GM12874 (cell line): ENCODE data around the gene ZDHHC11.

ENCODE experiments used
- TF ChIP-seq, protein P1 (sequence below): IDR thresholded peaks from 2 replicates; pipeline ENCODE4 v1.5.1; 2011; ENCODE audit warnings: low read depth, mild to moderate bottlenecking, control low read depth, low read length, moderate library complexity; ENCODE audit not compliant: insufficient read depth

ZDHHC11 gene

DNA sequence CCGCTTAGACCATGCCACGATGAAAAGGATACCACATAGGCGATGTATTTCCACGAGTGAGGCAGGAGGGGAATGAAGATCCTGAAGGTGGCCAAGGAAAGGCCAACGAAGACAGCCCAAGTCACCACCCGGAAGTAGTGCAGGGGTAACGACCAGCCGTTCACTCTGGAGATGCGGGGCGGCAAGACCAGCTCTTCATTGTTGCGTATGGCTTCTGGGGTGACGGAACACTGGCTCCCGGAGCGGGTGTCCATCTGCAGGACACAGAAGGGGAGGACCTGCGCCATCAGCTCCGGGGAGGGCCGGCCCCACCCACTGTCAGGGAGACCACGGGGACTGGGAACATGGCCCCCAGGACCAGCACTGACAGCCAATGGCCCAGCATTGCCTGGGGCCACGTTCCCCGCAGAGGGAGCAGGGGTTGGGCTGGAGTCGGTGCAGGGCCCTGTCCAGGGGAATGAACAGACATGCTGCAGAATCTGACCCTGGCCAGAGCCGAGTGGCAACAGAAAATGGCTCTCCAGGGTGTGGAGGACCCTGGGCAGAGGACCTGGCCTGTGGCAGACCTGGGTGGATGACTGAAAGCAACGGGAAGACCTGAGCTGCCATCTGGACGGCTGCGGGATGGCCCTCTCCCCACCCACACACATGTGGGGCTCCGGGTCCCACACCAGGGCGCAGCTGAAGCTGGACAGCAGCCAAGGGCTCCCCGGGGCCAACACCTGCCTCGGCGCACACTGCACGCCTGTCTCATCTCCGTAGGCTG, 83.9 kb downstream of the ZDHHC11 start:
- TF ChIP-seq, protein P1, sequence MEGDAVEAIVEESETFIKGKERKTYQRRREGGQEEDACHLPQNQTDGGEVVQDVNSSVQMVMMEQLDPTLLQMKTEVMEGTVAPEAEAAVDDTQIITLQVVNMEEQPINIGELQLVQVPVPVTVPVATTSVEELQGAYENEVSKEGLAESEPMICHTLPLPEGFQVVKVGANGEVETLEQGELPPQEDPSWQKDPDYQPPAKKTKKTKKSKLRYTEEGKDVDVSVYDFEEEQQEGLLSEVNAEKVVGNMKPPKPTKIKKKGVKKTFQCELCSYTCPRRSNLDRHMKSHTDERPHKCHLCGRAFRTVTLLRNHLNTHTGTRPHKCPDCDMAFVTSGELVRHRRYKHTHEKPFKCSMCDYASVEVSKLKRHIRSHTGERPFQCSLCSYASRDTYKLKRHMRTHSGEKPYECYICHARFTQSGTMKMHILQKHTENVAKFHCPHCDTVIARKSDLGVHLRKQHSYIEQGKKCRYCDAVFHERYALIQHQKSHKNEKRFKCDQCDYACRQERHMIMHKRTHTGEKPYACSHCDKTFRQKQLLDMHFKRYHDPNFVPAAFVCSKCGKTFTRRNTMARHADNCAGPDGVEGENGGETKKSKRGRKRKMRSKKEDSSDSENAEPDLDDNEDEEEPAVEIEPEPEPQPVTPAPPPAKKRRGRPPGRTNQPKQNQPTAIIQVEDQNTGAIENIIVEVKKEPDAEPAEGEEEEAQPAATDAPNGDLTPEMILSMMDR: no peak

DNA sequence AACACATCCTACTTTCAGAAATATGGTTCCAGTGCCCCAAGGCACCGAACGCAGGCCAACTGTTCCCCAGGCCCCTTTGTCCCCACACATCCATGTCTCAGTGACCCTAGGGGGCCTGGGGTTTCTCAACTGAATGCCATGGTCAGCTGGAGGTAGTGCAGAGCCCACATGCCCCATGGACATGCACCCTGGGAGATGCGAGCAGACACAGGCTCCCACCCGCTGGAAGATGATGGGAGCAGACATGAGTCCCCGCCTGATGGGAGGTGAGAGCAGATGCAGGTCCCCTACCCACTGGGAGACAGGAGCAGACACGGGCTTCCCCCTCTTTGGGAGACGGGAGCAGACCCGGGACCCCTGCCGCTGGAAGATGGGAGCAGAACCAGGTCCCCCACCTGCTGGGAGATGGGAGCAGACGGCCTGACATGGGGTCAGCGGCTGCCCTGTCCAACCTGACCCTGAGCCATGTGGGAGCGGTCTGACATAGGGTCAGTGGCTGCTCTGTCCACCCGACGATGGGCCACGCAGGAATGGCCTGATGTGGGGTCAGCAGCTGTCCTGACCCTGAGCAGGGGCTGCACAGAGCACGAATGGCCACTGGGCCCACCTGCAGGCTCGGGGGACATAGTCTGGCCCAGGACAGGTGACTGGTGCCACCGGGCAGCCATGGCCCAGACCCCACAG, 84.7 kb downstream of the ZDHHC11 start:
- TF ChIP-seq, protein P1: no peak

DNA sequence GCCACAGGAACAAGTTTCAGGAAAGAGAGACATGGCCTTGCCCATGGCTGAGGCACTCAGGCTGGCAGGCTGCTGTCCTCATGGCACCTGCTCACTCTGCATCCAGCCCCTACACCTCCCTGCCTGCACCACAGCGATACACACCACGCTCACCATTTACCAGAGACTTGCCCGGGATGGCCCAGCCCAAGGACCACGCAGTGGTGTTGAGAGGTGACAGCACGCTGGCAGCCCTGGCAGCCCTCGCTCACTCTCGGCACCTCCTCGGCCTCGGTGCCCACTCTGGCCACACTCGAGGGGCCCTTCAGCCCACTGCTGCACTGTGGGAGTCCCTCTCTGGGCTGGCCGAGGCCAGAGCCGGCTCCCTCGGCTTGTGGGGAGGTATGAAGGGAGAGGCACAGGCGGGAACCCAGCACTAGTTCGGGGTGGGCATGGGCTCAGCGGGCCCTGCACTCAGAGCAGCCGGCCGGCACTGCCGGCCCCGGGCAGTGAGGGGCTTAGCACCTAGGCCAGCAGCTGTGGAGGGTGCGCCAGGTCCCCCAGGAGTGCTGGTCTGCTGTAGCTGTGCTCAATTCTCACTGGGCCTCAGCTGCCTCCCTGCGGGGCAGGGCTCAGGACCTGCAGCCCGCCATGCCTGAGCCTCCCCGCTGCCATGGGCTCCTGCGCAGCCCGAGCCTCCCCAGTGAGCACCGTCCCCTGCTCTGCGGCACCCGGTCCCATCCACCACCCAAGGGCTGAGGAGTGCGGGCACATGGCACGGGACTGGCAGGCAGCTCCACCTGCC, 86.6 kb downstream of the ZDHHC11 start:
- TF ChIP-seq, protein P1: no peak

DNA sequence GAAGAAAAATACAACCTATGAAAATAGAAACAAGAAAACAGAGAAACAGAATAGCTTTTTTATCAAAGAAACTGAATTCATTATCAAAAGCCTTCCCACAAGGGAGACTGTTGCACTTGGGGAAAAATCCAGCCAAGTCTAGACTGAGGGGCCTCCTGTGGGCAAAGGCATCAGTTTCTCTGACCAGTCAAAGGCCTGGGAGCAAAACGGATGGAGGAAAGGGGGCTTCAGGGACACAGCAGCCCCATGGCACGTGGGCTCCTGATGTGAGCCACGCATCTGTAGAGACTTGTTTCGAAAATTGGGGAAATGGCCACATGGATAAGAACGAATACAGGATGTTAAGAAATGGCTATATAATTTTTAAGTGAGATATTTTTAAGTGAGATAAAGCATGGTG, 87.4 kb downstream of the ZDHHC11 start:
- TF ChIP-seq, protein P1: no peak

DNA sequence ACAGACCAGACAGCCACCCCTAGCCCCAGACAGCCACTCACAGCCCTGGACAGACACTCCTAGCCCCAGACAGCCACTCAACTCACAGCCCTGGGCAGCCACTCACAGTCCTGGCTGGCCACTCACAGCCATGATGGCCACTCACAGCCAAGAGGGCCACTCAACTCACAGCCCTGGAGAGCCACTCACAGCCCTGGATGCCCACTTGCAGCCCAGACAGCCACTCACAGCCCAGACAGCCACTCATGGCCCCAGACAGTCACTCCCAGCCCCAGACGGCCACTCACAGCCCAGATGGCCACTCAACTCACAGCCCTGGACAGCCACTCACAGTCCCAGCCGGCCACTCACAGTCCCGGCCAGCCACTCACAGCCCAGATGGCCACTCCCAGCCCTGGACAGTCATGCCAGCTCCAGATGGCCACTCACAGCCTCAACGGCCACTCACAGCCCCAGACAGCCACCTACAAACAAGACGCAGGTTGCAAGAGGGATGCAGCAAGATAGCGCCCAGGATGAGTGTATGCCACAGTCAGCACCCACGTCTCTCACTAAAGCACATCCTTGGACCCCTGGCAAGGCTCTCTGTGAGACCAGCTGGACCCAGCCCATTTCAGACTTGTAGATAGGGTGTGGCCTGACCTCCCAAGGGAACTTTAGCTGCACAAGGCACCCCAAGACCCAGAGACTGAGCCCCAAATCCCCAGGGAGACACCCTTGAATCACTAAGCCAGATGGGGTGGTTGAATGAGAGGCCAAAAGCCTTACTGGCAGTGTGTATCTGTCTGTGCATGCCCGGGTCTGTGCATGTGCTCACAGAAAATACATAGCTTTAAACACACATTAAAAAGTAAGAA, 88.7 kb downstream of the ZDHHC11 start:
- TF ChIP-seq, protein P1: no peak

DNA sequence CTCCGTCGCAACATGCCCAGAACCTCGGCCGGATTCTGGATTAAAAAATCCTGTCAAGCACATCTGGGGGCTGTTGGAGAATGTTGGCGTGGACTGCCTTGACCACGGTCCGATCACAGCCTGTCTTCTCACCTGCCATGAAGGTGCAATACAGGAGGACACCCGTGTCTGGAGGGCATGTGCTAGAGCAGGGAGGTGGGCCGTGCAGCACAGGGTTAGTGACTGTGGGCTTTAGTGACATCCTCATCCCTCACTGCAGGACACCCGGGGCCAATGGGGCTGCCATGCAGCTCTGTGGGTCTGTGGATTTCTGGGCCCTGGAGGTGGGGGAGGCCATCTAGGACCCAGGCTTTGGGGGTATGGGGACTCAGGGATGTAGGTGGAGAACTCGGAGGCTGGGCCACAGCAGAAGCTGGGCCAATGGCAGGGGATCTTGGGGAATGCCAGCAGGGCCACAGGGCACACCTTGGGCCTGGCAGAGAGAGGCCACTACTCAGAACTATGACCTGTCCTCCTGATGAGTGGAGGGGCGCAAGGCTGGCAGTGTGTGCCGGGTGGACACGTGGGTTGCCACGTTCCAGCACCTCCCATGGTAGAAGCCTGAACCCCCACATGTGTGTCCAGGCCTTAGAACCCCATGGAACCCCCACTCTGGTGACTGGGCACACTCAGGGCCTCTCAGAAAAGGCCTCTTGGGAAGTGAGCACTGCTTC, 89.6 kb downstream of the ZDHHC11 start:
- TF ChIP-seq, protein P1: no peak
